Renal cortex interstitium (tissue), 11 donors: Measurements from ENCODE around the gene DUS1L. TPM values are rescaled to one million over a fixed set of nuclear protein-coding genes. Genes with fewer than 3 reads are reported as not detected.

ENCODE experiments used
- DNase-seq, 11 donors: peaks; one replicate each; pipeline ENCODE4 v3.0.0-alpha.2; 2013; ENCODE audit warnings: low read depth in 9 of 11, low spot score in 4 of 11; ENCODE audit errors: extremely low read depth in 1 of 11
- polyA plus RNA-seq, 3 donors: library from polyadenylated mRNA; unstranded; fragments of 120-200 nt; gene quantifications; one replicate each; pipeline ENCODE4 v1.2.1, GENCODE V29; 2013; ENCODE audit not compliant: insufficient read length in 3 of 3

The DUS1L gene
- polyA plus RNA-seq, 3 donors = 66.2 to 92.0 (median 90.5) TPM

GRCh38 chr17:82037092-82037888 lies 28.3 kb downstream of the DUS1L start, which contains the start of gene DCXR:
Gene DCXR (minus strand): TSS chr17:82037697. CDS start chr17:82037682, 15 bp downstream.
- DNase-seq = peak; percentile 80 to 96 (median 91)

GRCh38 chr17:82036634-82037091 lies 28.9 kb downstream of the DUS1L start:
- no peak for DNase-seq

- no peak for DNase-seq
These were observed 29.5 kb downstream of the DUS1L start for GRCh38 chr17:82035956-82036633.

- no peak for DNase-seq
These were observed 30.1 kb downstream of the DUS1L start for GRCh38 chr17:82035488-82035887.

- no peak for DNase-seq
These were observed 31.1 kb downstream of the DUS1L start for GRCh38 chr17:82034371-82035011.

GRCh38 chr17:82033359-82034085 lies 32.1 kb downstream of the DUS1L start:
- no peak for DNase-seq

GRCh38 chr17:82031885-82032627 lies 33.5 kb downstream of the DUS1L start:
- no peak for DNase-seq

- DNase-seq = no peak
These were observed 34.2 kb downstream of the DUS1L start, which contains the start of gene RAC3 for GRCh38 chr17:82031303-82031884. Gene RAC3 (plus strand): TSS chr17:82031678. CDS start chr17:82031762, 84 bp downstream.

- peak in 6 of 11 donors; percentile 60 to 72 (median 67) for DNase-seq
These were observed 34.9 kb downstream of the DUS1L start for GRCh38 chr17:82030470-82031302.

- no peak for DNase-seq
These were observed 35.6 kb downstream of the DUS1L start for GRCh38 chr17:82029990-82030469.

- DNase-seq = no peak
These were observed 36.2 kb downstream of the DUS1L start for GRCh38 chr17:82029391-82029790.

- DNase-seq = no peak
These were observed 36.6 kb downstream of the DUS1L start for GRCh38 chr17:82028966-82029365.

- DNase-seq = no peak
These were observed 37.4 kb downstream of the DUS1L start for GRCh38 chr17:82028246-82028645.

GRCh38 chr17:82025401-82026107 lies 40.0 kb downstream of the DUS1L start:
- no peak for DNase-seq

- no peak for DNase-seq
These were observed 40.7 kb downstream of the DUS1L start for GRCh38 chr17:82024859-82025258.

GRCh38 chr17:82023447-82024241 lies 42.0 kb downstream of the DUS1L start:
- no peak for DNase-seq
